KMS-11 (cell line): ENCODE results near the gene HES7.

Experiments used
- H2AFZ ChIP-seq: fragments of 200-600 bp; sonication (generic); 2 replicates; pipeline ENCODE4 v1.6.1; 2016; ENCODE audit warnings: antibody characterized with exemption, mixed run types, low read depth
- H3K27ac ChIP-seq: fragments of 200-600 bp; sonication (generic); 2 replicates; pipeline ENCODE4 v1.6.1; 2016; ENCODE audit warnings: mild to moderate bottlenecking, mixed run types
- H3K27me3 ChIP-seq: fragments of 200-600 bp; sonication (generic); 2 replicates; pipeline ENCODE4 v1.6.1; 2017; ENCODE audit warnings: mild to moderate bottlenecking, low read depth, mixed run types, moderate library complexity; ENCODE audit not compliant: insufficient read depth
- H3K36me3 ChIP-seq: fragments of 200-600 bp; sonication (generic); 2 replicates; pipeline ENCODE4 v1.6.1; 2017; ENCODE audit warnings: mild to moderate bottlenecking, mixed run types; ENCODE audit not compliant: insufficient read depth
- H3K4me1 ChIP-seq: fragments of 200-600 bp; sonication (generic); 2 replicates; pipeline ENCODE4 v1.6.1; 2016; ENCODE audit warnings: mild to moderate bottlenecking, low read depth, mixed run types; ENCODE audit not compliant: poor library complexity, severe bottlenecking
- H3K4me2 ChIP-seq: fragments of 200-600 bp; sonication (generic); 2 replicates; pipeline ENCODE4 v1.7.0; 2016; ENCODE audit warnings: mild to moderate bottlenecking, mixed run types
- H3K4me3 ChIP-seq: fragments of 200-600 bp; sonication (generic); IDR thresholded peaks from 2 replicates; pipeline ENCODE4 v1.6.1; 2017; ENCODE audit warnings: low read depth, low read length, mixed read lengths; ENCODE audit not compliant: insufficient read depth
- H3K79me2 ChIP-seq: fragments of 200-600 bp; sonication (generic); 2 replicates; pipeline ENCODE4 v1.6.1; 2016; ENCODE audit warnings: low read depth, mixed run types; ENCODE audit not compliant: insufficient read depth
- H3K9ac ChIP-seq: fragments of 200-600 bp; sonication (generic); 2 replicates; pipeline ENCODE4 v1.6.1; 2016; ENCODE audit warnings: mild to moderate bottlenecking, mixed run types
- H4K20me1 ChIP-seq: fragments of 200-600 bp; sonication (generic); 2 replicates; pipeline ENCODE4 v1.6.1; 2016; ENCODE audit warnings: mild to moderate bottlenecking, mixed run types; ENCODE audit not compliant: insufficient read depth
- CTCF ChIP-seq: fragments of 200-600 bp; sonication (generic); conservative IDR thresholded peaks from 2 replicates; pipeline ENCODE4 v1.6.1; 2017; ENCODE audit warnings: low read depth, mild to moderate bottlenecking, antibody characterized with exemption, low read length, moderate library complexity, mixed read lengths

The HES7 gene

DNA sequence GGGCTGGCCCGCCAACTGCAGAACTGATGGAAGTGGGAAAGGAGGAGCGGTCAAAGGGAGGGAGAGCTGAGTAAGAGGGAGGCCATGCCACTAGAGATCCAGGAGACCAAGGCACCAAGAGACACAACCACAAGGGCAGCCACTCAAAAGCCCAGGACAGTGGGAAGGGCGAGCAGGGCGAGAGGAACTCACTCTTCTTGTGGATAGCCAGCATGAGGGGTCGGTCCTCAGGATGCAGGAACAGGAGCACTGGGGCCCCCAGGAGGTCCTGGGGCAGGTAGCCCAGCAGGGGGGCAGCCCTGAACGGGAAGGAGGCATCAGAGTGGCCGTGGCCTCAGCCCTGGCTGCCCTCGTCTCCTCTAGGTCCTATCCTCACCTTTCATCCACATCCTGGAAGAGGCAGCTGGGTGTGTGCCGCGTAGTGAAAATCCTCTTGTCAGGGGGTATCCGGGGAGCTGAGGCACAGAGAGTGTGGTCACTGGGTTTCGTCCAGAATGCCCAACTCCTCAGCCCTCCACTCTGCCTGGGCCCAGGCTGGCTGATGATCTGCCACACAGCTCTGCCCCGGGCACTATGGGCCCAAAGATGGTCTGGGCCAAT is 24.0 kb upstream of the HES7 start:
- Histone ChIP-seq H3K4me3 (no peak overlapping the region), H3K79me2 (no peaks in the 10 kb centered on the region), H3K27me3 (no peaks in the 10 kb centered on the region), H4K20me1 (no peaks in the 10 kb centered on the region), H3K27ac (no peak overlapping the region), H3K9ac (no peak overlapping the region), H3K36me3 (no peaks in the 10 kb centered on the region), H3K4me1 (no peaks in the 10 kb centered on the region), H2AFZ (no peak overlapping the region), H3K4me2 (no peak overlapping the region)
- no peak for TF ChIP-seq CTCF

GRCh38 chr17:8147141-8147804 is 23.4 kb upstream of the HES7 start:
- Histone ChIP-seq H3K4me3 (no peak overlapping the region), H3K4me2 (no peak overlapping the region), H3K79me2 (no peaks in the 10 kb centered on the region), H3K9ac (no peak overlapping the region), H4K20me1 (no peaks in the 10 kb centered on the region), H3K27ac (no peak overlapping the region), H2AFZ (no peak overlapping the region), H3K27me3 (no peaks in the 10 kb centered on the region), H3K4me1 (no peaks in the 10 kb centered on the region), H3K36me3 (no peaks in the 10 kb centered on the region)
- no peak for TF ChIP-seq CTCF

DNA sequence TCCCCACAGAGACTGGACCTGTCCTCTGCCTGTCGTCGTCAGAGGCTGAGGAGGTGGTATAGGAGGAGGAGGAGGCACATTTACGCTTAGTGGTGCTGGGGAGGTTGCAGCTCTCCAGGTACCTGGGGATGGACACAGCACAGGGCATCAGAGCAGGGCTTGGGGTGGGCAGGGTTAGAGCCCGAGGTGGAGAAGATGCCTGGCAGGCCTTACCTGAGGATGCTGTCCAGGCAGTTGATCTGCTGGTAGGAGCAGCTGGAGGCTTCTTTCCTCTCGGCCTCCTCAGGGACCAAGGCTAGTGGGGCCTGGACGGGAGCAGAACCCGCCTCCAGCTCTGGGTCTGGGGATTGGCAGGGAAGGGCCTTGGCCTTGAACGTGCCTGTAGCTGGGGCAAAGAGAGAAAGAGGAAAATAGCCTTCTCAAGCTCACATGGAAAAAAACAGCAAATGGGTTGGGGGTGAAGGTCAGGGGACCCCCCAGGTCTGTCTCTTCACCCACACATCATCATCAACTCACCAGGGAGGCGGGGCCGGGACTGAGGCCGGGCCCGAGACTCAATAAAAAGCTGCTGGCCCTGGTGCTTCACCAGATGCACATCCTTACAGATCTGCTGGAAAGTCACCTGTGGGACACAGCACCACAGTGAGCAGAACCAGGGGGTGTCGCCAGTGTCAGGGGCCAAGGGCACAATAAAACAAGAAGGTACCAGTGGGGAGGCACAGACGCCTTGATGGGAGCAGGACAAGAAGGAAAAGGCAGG is 22.7 kb upstream of the HES7 start:
- Histone ChIP-seq H3K9ac (no peak overlapping the region), H3K4me3 (no peak overlapping the region), H3K79me2 (no peaks in the 10 kb centered on the region), H4K20me1 (no peaks in the 10 kb centered on the region), H2AFZ (no peak overlapping the region), H3K27ac (no peak overlapping the region), H3K36me3 (no peaks in the 10 kb centered on the region), H3K4me2 (no peak overlapping the region), H3K27me3 (no peaks in the 10 kb centered on the region), H3K4me1 (no peaks in the 10 kb centered on the region)
- TF ChIP-seq CTCF = no peak

- Histone ChIP-seq H3K4me2 (no peak overlapping the region), H3K79me2 (no peaks in the 10 kb centered on the region), H4K20me1 (no peaks in the 10 kb centered on the region), H3K27me3 (no peaks in the 10 kb centered on the region), H3K27ac (no peak overlapping the region), H3K4me1 (no peaks in the 10 kb centered on the region), H3K4me3 (no peak overlapping the region), H2AFZ (no peak overlapping the region), H3K9ac (no peak overlapping the region), H3K36me3 (no peaks in the 10 kb centered on the region)
- TF ChIP-seq CTCF = no peak
These were observed 21.9 kb upstream of the HES7 start for GRCh38 chr17:8145811-8146210.
